GM08714 (cell line): ENCODE data around the gene MAPKAPK3.

ENCODE experiments used
- H3K4me3 ChIP-seq: fragments of 200-500 bp; sonication (Bioruptor generic); 2 replicates; pipeline ENCODE4 v1.5.1; 2014; ENCODE audit warnings: mild to moderate bottlenecking, low read length, inconsistent platforms
- ZNF274 ChIP-seq: IDR thresholded peaks from 2 replicates; pipeline ENCODE4 v1.6.1; 2012; ENCODE audit warnings: mild to moderate bottlenecking, low read depth, low read length

MAPKAPK3 gene

GRCh38 chr3:50637945-50638344 lies 21.0 kb downstream of the MAPKAPK3 start:
- TF ChIP-seq ZNF274: no peak
- H3K4me3 ChIP-seq: no peak overlapping the region

- no peak for TF ChIP-seq ZNF274
- H3K4me3 ChIP-seq: no peak overlapping the region
These were observed 22.1 kb downstream of the MAPKAPK3 start for GRCh38 chr3:50639055-50639494.

- H3K4me3 ChIP-seq: no peak overlapping the region
- TF ChIP-seq ZNF274: no peak
These were observed 25.4 kb downstream of the MAPKAPK3 start for GRCh38 chr3:50642382-50642781.

- no peak for TF ChIP-seq ZNF274
- no peak overlapping the region for H3K4me3 ChIP-seq
These were observed 27.6 kb downstream of the MAPKAPK3 start for GRCh38 chr3:50644561-50644960.

DNA sequence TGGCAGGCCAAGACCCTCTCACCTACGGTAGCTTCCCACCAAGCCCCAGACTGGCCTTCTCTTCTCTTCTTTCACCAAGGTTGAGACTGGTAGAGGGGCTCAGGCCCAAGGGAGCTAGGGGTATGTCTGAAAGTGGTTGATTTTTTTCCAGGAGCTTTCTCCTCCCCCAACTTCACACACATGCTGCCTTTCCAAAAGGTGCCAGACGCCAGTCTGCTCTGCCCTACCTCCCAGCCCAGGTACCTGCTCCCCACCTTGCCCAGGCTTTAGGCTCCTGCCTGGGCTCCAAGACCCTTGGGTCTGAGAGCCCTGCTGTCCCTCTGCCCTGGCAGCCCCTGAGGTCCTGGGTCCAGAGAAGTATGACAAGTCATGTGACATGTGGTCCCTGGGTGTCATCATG lies 28.4 kb downstream of the MAPKAPK3 start:
- TF ChIP-seq ZNF274: no peak
- no peak overlapping the region for H3K4me3 ChIP-seq

- TF ChIP-seq ZNF274: no peak
- H3K4me3 ChIP-seq: no peak overlapping the region
These were observed 31.4 kb downstream of the MAPKAPK3 start for GRCh38 chr3:50648313-50648712.

GRCh38 chr3:50648944-50649343 lies 32.0 kb downstream of the MAPKAPK3 start:
- no peak overlapping the region for H3K4me3 ChIP-seq
- TF ChIP-seq ZNF274: no peak

DNA sequence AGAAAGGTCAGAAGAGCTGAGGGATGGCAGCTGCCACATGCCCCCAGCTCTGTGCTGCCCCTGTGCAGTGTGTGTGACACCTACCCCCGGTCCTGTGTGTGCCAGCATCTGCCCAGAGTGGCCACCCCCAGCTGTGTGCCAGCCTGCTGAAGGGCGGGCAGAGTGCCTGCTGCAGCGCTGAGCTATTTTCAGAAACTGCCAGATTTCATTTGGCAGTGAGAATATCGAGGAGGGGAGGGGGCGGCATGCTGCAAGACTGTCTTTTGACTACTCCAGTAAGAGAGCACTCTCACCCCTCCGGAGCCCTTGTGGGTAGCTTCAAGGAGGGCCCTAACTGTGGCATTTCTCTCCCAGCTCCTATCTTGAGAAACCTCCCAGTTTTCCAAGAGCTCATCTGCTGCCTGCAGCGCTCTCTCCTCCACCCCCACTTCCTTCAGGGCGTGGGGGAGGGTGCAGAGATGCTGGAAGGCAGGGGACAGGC lies 32.5 kb downstream of the MAPKAPK3 start:
- H3K4me3 ChIP-seq: no peak overlapping the region
- TF ChIP-seq ZNF274: no peak

DNA sequence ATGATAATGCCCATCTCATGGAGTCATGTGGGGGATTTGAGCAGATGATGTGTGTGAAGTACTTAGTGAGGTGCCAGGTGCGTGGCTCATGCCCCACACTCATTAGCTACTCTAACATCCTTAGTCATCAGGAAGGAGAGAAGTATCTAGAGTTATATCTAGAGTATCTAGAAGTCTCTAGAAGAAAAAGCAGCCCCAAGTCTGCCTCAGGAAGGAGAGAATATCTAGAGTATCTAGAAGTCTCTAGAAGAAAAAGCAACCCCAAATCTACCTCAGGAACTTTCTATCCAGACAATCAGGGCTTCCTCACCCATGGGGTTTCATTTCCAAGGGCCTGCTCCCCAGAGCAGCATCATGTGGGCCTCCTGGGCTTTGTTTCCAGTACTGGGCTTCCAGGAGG lies 33.1 kb downstream of the MAPKAPK3 start:
- TF ChIP-seq ZNF274: no peak
- no peak overlapping the region for H3K4me3 ChIP-seq

- no peak for TF ChIP-seq ZNF274
- no peak overlapping the region for H3K4me3 ChIP-seq
These were observed 34.5 kb downstream of the MAPKAPK3 start for GRCh38 chr3:50651445-50651844.

DNA sequence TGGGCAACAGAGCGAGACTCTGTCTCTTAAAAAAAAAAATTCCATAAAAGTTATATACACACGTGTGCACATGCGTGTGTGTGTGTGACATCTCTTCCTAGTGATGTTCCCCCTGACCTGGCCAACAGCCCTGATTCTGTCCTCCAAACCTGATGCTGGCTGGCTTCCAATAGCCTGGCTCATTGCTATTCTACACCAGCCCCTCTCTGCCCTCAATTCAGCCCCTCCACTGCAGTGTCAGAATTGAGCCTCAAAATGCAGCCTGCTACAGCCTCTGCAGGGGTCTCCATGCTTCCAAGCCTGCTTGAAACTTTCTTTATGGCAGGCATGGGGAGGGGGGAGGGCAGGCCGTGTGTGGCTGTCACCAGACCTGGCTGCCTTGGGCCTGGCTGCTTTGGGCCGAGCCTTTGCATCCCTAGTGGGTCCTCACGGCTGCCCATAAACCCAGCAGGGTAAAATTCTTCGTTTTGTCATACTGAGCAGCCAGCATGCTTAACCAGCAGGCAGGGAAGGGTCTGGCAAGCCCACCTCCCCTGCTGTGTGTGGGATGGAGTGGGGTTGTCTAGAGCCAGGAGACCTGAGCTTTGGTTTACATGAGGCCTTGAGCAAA lies 35.1 kb downstream of the MAPKAPK3 start:
- H3K4me3 ChIP-seq: no peak overlapping the region
- no peak for TF ChIP-seq ZNF274

DNA sequence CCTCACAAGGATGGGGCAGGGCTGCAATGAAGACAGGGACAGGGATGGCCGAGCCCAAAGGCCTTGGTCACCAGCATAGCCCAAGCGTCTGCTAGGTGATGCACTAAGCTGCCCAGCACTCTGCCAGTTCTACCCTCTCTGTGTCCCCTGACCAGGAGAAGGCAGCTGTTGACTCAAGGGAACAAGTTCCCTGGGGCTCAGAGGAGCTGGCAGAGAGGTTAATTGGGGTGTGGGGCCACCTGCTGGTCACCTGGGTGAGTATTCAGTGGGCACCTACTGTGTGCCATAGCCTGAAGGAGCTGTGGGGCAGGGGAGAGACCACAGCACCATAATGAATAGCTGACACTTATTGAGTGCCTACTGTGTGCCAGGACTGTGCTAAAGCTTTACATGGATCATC lies 35.8 kb downstream of the MAPKAPK3 start:
- TF ChIP-seq ZNF274: no peak
- no peak overlapping the region for H3K4me3 ChIP-seq

- H3K4me3 ChIP-seq: no peak overlapping the region
- TF ChIP-seq ZNF274: no peak
These were observed 37.1 kb downstream of the MAPKAPK3 start for GRCh38 chr3:50653937-50654595.

DNA sequence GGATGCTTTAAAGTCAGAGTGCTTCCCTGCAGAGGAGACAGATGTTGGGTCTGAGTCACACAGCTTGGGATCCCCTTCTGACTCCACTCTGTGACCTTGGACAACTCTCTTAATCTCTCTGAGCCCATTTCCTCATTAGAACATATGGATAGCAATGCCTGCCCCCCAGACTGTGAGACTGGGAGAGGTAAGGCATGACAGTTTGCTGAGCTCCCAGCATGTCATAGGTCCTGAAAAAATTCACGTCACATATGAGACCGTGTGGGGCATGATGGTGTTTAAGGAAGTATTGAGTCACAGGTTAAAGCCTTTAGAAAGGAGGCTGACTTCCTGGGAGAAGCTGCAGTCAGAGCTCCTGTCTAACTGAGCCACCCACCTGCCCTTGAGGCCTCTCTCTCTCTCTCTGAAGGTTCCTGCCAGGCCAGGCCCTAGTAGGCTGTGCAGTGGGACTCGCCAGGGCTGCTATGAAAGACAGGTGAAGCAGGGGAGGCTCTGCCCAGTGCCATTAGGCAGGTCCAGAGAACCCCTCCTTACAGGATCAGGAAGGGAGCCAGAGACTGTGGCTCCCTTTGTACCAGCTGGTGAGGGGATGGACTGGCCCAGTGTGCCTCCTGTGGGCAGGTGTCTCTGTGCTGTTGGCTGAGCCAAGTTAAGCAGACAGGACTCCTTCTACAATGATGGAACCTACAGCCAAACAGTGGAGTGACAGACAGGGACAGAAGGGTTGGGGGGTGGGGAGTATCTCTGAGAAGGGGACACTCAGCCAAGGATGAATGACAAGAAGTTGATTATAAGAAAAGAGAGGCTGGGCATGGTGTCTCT lies 38.3 kb downstream of the MAPKAPK3 start:
- TF ChIP-seq ZNF274: no peak
- H3K4me3 ChIP-seq: no peak overlapping the region
